Activated T-helper 1 cell treated with anti-CD3 and anti-CD28 coated beads, Interleukin-2, amount 50 U/mL, for 16 hours (primary cell): ENCODE measurements around the gene PFKFB1.

Experiments used
- DNase-seq, 2 donors: peaks; one replicate each; pipeline ENCODE4 v3.0.0-alpha.2; 2020; ENCODE audit warnings: low read depth in 1 of 2, low spot score in 1 of 2

PFKFB1 gene

GRCh38 chrX:54928876-54929275, 65.1 kb downstream of the PFKFB1 start:
- DNase-seq = no peak

GRCh38 chrX:54926978-54927377, 67.0 kb downstream of the PFKFB1 start:
- DNase-seq = no peak

GRCh38 chrX:54923376-54923775, 70.6 kb downstream of the PFKFB1 start:
- no peak for DNase-seq

- DNase-seq = no peak
These were observed 71.4 kb downstream of the PFKFB1 start for GRCh38 chrX:54922547-54922946.

GRCh38 chrX:54921427-54922021, 72.5 kb downstream of the PFKFB1 start:
- peak in 1 of 2 donors; percentile 22 for DNase-seq

GRCh38 chrX:54920610-54921426, 73.2 kb downstream of the PFKFB1 start, which contains the start of gene TRO:
TRO (plus strand) TSS chrX:54920824; CDS start chrX:54922247, 1,423 bp downstream.
- DNase-seq = no peak

- DNase-seq = no peak
These were observed 84.0 kb downstream of the PFKFB1 start for GRCh38 chrX:54909941-54910340.

- no peak for DNase-seq
These were observed 99.8 kb downstream of the PFKFB1 start for GRCh38 chrX:54894159-54894558.

GRCh38 chrX:54891573-54891972, 102.4 kb downstream of the PFKFB1 start:
- DNase-seq = no peak

GRCh38 chrX:54885740-54886139, 108.2 kb downstream of the PFKFB1 start:
- no peak for DNase-seq
